Activated naive CD4-positive, alpha-beta T cell treated with anti-CD3 and anti-CD28 coated beads, Interleukin-2, amount 10 ng/mL, durations not matched to agents 7 days and 5 days (primary cell): Measurements from ENCODE around the gene MRAS.

Experiments
- CTCF ChIA-PET: fragments of 350-600 bp; sonication (Branson Sonifier 250); formaldehyde crosslinking; loops from one replicate; lab custom pipeline; 2021; ENCODE audit warnings: antibody characterized with exemption; lab: Charles Lee
- DNase-seq: peaks from one replicate; pipeline ENCODE4 v3.0.0-alpha.2; 2020
- H3K27ac Mint-ChIP-seq: one replicate; pipeline ENCODE4 v1.8.0; 2021; ENCODE audit warnings: mild to moderate bottlenecking, moderate library complexity, mixed read lengths
- H3K27me3 Mint-ChIP-seq: one replicate; pipeline ENCODE4 v1.8.0; 2021; ENCODE audit warnings: mild to moderate bottlenecking, mixed read lengths
- H3K36me3 Mint-ChIP-seq: one replicate; pipeline ENCODE4 v1.8.0; 2021; ENCODE audit warnings: mixed read lengths
- H3K4me1 Mint-ChIP-seq: one replicate; pipeline ENCODE4 v1.8.0; 2021; ENCODE audit warnings: mixed read lengths
- H3K4me3 Mint-ChIP-seq: one replicate; pipeline ENCODE4 v1.8.0; 2021; ENCODE audit warnings: mild to moderate bottlenecking, moderate library complexity, mixed read lengths
- H3K9me3 Mint-ChIP-seq: one replicate; pipeline ENCODE4 v1.8.0; 2021; ENCODE audit warnings: mixed read lengths

The MRAS gene

DNA sequence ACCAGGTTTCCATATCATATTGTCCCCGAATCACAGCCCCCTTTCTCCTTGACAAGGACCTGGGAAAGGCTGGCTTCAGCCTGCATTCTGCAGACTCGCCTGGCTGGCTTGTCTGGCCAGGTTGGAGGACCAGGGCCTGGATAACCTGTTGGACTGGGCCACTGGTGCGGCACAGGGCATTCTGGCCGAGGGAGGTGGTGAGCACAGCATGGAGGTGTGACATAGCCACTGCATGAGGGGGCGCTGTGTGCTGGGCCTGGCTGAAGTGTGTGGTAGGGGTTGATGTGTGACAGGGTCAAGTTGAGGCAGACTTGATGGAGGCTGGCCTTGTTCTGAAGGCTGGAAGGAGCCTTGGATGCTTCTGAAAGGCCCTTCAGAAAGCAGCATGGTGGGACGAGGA is 88.9 kb downstream of the MRAS start:
- H3K4me1 Mint-ChIP-seq: peaks cover 18% of the 10 kb centered on the region
- DNase-seq: no peak
- H3K27me3 Mint-ChIP-seq: peaks cover 76% of the 10 kb centered on the region
- no peak overlapping the region for H3K27ac Mint-ChIP-seq
- H3K9me3 Mint-ChIP-seq: no peaks in the 10 kb centered on the region
- CTCF ChIA-PET: no interaction called here
- no peaks in the 10 kb centered on the region for H3K36me3 Mint-ChIP-seq
- no peak overlapping the region for H3K4me3 Mint-ChIP-seq

DNA sequence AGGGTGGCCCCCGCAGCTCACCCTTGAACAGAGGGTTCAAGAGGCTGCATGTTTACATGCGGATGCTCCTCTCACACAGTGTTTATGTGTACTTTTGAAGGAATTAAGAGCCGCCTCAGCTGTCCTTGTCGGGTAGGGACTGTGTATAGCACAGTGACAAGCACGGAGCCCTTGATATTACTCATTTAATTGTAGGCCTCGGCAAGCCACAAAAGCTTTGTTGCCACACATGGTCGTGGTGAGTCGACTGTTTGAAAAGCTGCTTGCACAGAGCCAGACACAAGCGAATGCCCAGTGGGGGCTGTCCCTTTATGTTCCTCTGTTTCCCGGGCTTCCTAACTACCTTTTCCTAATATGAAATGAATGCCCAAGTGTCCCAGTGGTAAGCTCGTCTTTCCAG is 90.5 kb downstream of the MRAS start:
- peaks cover 10% of the 10 kb centered on the region for H3K4me1 Mint-ChIP-seq
- peaks cover 64% of the 10 kb centered on the region for H3K27me3 Mint-ChIP-seq
- CTCF ChIA-PET: interaction anchor here (0.6 kb wide), 1 partner anchor 20 kb away, joined by 3 read pairs; no protein-coding TSS in a partner anchor
- H3K27ac Mint-ChIP-seq: no peak overlapping the region
- H3K36me3 Mint-ChIP-seq: no peaks in the 10 kb centered on the region
- DNase-seq: no peak
- H3K4me3 Mint-ChIP-seq: no peak overlapping the region
- no peaks in the 10 kb centered on the region for H3K9me3 Mint-ChIP-seq

DNA sequence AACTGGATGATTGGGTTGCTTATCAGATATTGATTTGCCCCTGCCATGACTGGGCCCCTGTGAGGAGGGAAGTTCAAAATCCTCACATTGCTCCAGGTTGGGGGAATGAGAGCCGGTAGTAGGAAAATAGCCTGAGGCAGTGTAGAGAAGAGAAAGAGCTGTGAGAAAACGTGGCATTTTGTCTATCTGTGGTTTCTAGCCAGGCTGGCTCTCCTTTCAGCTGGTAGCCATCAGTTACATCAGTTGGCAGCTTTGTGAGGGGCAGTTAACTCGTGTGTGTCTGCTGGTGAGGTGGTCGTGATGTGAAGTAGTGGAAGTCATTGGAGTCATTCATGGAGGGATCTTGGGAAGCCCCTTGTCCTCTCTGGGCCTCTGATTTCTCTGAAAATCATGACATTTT is 91.3 kb downstream of the MRAS start:
- DNase-seq: no peak
- Mint-ChIP-seq H3K27ac (no peak overlapping the region), H3K9me3 (no peaks in the 10 kb centered on the region), H3K36me3 (no peaks in the 10 kb centered on the region), H3K4me3 (no peak overlapping the region), H3K4me1 (peaks cover 6% of the 10 kb centered on the region), H3K27me3 (peaks cover 58% of the 10 kb centered on the region)
- CTCF ChIA-PET: interaction anchor here (1.2 kb wide), 1 partner anchor 10 kb away, joined by 4 read pairs; no protein-coding TSS in a partner anchor

DNA sequence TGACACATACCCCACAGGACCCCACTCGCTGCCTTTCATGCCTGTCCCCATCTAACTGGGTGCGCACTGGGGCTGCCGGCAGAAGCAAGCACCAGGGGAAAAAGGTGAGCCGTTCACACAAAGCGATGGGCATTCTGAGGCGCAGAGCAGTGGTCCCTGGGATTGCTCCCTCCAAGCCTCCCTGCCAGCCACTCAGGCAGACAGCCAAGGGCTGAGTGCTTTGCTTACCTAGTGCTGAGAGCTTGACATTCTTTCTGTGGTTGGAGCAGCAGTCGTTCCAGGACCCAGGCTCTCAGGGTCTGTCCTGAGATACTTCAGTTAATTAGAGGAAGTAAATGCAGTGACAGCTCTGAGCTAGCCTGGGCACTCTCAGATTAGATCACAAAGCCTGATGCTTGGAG is 91.7 kb downstream of the MRAS start:
- peaks cover 57% of the 10 kb centered on the region for H3K27me3 Mint-ChIP-seq
- H3K4me1 Mint-ChIP-seq: peaks cover 4% of the 10 kb centered on the region
- H3K36me3 Mint-ChIP-seq: no peaks in the 10 kb centered on the region

DNA sequence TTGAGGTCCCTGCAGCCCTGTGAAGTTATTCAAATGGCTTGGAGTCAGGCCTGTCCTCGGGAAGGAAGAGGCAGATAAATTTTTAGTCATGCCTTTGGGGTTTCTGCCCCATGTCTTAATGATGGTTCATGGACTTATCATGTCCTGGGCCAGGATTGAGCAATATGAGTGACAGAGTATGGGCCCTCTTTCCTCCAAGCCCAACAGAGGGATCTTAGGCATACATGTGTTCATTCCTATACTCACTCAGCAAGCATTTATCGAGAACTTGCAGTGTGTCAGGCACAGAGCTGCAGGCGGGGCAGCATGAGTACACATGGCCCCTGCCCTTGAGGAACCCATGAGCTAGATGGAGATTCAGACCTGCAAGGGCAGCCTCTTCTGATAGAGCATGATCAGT is 92.2 kb downstream of the MRAS start:
- H3K27me3 Mint-ChIP-seq: peaks cover 55% of the 10 kb centered on the region
- no peak overlapping the region for H3K4me3 Mint-ChIP-seq
- DNase-seq: no peak
- no peaks in the 10 kb centered on the region for H3K36me3 Mint-ChIP-seq
- H3K9me3 Mint-ChIP-seq: no peaks in the 10 kb centered on the region
- CTCF ChIA-PET: no interaction called here
- no peak overlapping the region for H3K27ac Mint-ChIP-seq
- H3K4me1 Mint-ChIP-seq: peaks cover 2% of the 10 kb centered on the region

More for the DNA sequence above, 91.7 kb downstream of the MRAS start:
- DNase-seq: no peak
- H3K27ac Mint-ChIP-seq: no peak overlapping the region
- H3K9me3 Mint-ChIP-seq: no peaks in the 10 kb centered on the region
- no peak overlapping the region for H3K4me3 Mint-ChIP-seq
- CTCF ChIA-PET: interaction anchor here (1.2 kb wide), 1 partner anchor 10 kb away, joined by 4 read pairs; no protein-coding TSS in a partner anchor

DNA sequence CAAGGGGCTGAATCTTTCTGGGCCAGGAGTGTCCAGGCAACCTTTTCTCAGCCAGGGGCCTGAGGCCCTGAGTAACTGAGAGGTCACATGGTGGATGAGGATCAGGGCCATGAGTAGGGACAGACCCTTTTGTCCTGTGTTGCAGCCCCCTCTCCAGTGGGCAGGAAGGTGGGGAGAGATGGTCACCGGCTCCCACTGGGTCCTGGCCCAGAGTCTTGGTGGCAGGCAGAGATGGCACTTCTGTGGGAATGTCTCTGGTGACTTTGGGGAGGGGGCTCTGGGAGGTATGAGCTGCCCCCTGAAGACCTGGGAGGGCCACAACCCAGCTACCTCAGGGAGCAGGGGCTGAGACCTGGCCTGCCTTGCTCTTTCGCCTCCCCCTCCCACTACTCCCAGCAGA is 92.9 kb downstream of the MRAS start:
- H3K27me3 Mint-ChIP-seq: peaks cover 49% of the 10 kb centered on the region
- no peaks in the 10 kb centered on the region for H3K36me3 Mint-ChIP-seq
- no peak overlapping the region for H3K4me3 Mint-ChIP-seq
- H3K9me3 Mint-ChIP-seq: no peaks in the 10 kb centered on the region
- no peaks in the 10 kb centered on the region for H3K4me1 Mint-ChIP-seq
- DNase-seq: no peak
- CTCF ChIA-PET: interaction anchor here (0.6 kb wide), 1 partner anchor 94 kb away, joined by 3 read pairs; no protein-coding TSS in a partner anchor
- no peak overlapping the region for H3K27ac Mint-ChIP-seq

DNA sequence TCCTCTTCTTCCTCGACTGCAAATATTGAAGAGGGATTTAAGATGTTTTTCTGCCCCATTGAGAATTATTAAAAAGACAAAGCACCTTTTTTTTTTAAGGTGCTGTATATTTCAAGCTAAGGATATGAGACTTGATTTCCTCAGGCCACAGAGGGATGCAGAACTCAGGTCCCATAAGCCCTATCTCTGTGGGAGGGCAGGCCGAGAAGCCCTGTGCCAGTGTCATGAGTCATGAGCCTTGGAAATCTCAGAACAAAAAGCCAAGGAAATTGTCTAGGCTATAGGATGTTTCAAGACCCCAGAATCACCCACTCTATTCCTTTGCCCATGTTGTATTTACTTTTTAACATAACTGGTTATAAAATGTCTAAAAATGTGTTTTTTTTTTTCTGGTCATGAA is 93.4 kb downstream of the MRAS start:
- Mint-ChIP-seq H3K27me3 (peaks cover 47% of the 10 kb centered on the region), H3K27ac (no peak overlapping the region), H3K9me3 (no peaks in the 10 kb centered on the region), H3K4me3 (no peak overlapping the region), H3K36me3 (no peaks in the 10 kb centered on the region), H3K4me1 (no peaks in the 10 kb centered on the region)
- DNase-seq: no peak
- CTCF ChIA-PET: interaction anchor here (0.6 kb wide), 1 partner anchor 95 kb away, joined by 3 read pairs; no protein-coding TSS in a partner anchor

DNA sequence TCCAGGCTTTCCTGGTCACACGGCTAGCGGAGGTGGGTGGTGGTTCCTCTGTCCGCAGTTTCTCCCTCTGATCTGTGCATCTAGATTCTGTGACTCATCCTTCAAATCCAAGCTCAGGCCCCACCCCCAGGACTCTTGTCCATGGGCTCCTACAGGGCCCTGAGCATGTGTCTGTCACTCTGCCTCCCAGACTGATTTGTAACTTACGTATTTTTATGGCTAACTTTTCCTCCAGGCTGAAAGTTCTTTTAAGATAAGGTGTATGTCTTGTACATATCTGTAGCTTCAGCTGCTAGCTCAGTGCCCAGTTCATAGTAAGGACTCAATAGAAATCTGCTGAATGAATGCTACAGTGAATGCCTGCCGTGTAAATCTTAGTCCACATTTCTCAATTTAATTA is 94.1 kb downstream of the MRAS start:
- Mint-ChIP-seq H3K9me3 (no peaks in the 10 kb centered on the region), H3K36me3 (no peaks in the 10 kb centered on the region), H3K4me1 (no peaks in the 10 kb centered on the region), H3K27ac (no peak overlapping the region), H3K4me3 (no peak overlapping the region), H3K27me3 (peaks cover 40% of the 10 kb centered on the region)
- no peak for DNase-seq
- CTCF ChIA-PET: interaction anchor here (0.9 kb wide), 1 partner anchor 25 kb away, joined by 3 read pairs; no protein-coding TSS in a partner anchor

DNA sequence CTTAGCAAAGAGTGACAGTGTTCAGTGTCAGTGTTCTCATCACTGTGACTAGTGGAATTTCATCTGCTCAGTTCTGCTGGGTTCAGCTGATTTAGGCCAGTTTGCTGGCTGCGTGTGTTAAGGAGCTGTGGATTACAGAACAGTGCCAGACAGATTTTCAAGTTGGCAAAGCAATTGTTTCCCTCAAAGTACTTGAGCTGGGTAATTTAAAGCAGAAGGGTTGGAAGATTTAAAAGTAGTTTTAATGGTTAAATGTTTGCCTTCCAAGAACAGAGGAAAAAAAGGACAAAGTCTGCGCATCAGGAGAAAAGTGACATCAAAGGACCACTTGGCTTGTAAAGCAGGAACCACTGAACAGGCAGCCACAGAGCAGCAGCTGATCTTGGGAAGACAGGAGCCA is 94.7 kb downstream of the MRAS start:
- Mint-ChIP-seq H3K36me3 (no peaks in the 10 kb centered on the region), H3K9me3 (no peaks in the 10 kb centered on the region), H3K27ac (no peak overlapping the region), H3K27me3 (peaks cover 34% of the 10 kb centered on the region), H3K4me1 (no peaks in the 10 kb centered on the region), H3K4me3 (no peak overlapping the region)
- CTCF ChIA-PET: interaction anchor here (0.9 kb wide), 1 partner anchor 26 kb away, joined by 3 read pairs; no protein-coding TSS in a partner anchor
- DNase-seq: no peak

DNA sequence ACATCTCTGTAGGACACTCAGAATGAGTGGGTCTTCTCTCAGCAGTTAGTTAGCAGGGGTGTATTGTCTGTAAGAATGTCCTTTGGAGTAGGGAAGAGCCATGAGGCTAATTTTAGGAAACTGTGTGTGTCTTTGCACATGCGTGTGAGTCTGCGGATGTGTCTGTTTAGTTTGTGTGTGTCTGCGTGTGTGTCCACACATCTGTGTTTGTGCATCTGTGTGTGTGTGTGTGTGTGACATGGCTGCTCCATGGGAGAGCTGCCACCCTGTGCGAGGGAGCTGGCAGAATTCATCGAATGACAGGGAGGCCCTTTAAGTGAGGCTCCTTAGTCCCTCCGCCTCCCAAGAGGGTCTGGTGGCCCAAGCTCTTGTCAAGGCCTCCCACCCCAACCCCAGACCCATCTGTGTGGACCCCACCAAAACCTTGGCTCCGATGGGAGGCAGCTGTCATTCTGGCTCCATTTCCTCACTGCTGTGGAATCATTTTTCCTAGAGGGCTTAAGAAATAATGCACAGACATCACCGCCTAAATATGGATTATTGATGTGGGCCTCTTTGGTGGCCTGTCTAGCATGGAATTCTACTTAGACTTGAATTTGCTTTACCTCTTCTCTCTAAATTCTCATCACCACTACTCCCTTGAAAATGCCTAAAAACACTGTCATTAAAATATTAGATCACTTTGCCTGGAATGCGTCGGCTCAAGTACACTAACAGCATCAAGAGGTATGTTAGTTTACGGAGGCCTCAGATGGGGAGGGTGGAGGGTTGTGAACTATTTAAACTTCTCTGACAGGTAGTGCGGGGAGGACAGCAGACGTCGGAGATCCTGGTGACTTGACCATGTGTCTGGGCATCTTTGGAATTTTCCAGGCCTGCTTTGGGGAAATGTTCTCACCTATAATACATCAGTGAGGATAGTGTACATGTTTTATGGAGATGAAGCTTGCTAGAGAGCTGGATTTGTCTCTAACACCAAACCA is 95.4 kb downstream of the MRAS start:
- no peaks in the 10 kb centered on the region for H3K36me3 Mint-ChIP-seq
- no peaks in the 10 kb centered on the region for H3K4me1 Mint-ChIP-seq
- peaks cover 27% of the 10 kb centered on the region for H3K27me3 Mint-ChIP-seq
- CTCF ChIA-PET: no interaction called here
- no peak overlapping the region for H3K4me3 Mint-ChIP-seq
- H3K9me3 Mint-ChIP-seq: no peaks in the 10 kb centered on the region
- DNase-seq: no peak
- no peak overlapping the region for H3K27ac Mint-ChIP-seq

DNA sequence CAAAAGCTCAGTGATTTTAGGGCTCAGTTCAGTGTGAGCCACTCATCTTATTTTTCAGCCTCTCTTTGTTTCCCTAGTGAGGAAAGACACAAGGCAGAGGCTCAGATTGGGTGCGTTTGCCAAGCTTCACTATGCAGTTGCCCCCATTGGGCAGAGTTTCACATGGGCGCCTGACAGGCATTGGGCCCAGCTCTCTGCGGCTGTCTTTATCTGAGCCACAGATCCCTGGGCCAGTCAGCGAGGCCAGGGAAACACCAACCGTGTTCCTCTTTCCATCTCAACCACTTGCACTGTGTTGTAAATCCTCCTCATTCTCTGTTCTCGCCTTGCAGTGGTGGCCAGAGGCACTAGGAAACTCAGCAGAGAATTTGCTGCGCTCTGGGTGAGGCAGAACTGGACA is 96.9 kb downstream of the MRAS start:
- no peaks in the 10 kb centered on the region for H3K9me3 Mint-ChIP-seq
- no peaks in the 10 kb centered on the region for H3K36me3 Mint-ChIP-seq
- no peak overlapping the region for H3K4me3 Mint-ChIP-seq
- H3K27me3 Mint-ChIP-seq: peaks cover 20% of the 10 kb centered on the region
- no peak overlapping the region for H3K27ac Mint-ChIP-seq
- CTCF ChIA-PET: no interaction called here
- no peaks in the 10 kb centered on the region for H3K4me1 Mint-ChIP-seq
- no peak for DNase-seq

DNA sequence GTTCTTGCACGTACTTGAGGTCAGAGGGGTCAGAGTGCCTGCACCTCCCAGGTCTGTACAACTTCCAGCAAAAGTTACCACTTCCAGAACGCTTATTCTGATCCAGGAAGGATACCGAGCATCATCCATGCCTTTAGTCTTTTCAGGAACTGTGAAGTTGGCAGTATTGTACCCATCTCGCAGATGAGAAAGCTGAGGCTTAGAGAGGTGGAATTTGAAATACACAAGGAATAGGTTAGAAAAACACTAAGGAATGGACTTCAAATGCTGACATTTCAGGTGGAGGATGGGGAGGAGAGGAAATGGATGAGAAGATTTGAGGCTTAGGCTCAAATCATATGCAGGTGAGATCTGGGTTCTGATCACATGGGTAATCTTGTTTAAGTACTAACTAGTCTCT is 97.3 kb downstream of the MRAS start:
- DNase-seq: no peak
- H3K4me1 Mint-ChIP-seq: no peaks in the 10 kb centered on the region
- H3K36me3 Mint-ChIP-seq: no peaks in the 10 kb centered on the region
- CTCF ChIA-PET: no interaction called here
- H3K27me3 Mint-ChIP-seq: peaks cover 20% of the 10 kb centered on the region
- no peak overlapping the region for H3K4me3 Mint-ChIP-seq
- H3K9me3 Mint-ChIP-seq: no peaks in the 10 kb centered on the region
- H3K27ac Mint-ChIP-seq: no peak overlapping the region

DNA sequence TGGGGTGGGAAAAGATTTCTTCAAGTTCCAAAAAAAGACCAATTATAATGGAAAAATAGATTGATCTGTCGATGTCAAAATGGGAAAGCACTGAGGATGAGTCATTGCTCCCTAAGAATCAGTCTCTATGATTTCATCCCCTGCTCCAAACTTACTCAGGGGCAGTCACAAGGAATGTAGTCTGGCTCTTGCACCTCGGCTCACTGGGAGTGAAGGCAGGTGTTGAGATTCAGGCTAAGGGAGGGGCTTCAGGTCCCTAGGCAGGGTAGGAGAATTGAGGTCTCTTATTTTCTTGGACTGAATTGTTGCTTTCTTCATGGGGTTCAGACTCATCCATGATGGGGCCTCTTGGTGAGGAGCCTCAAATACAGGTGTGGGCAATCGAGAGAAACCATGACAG is 100.3 kb downstream of the MRAS start:
- H3K9me3 Mint-ChIP-seq: no peaks in the 10 kb centered on the region
- DNase-seq: no peak
- no peak overlapping the region for H3K4me3 Mint-ChIP-seq
- peaks cover 15% of the 10 kb centered on the region for H3K27me3 Mint-ChIP-seq
- no peaks in the 10 kb centered on the region for H3K36me3 Mint-ChIP-seq
- no peaks in the 10 kb centered on the region for H3K4me1 Mint-ChIP-seq
- H3K27ac Mint-ChIP-seq: no peak overlapping the region
- CTCF ChIA-PET: interaction anchor here (1.2 kb wide), 1 partner anchor 31 kb away, joined by 3 read pairs; no protein-coding TSS in a partner anchor

DNA sequence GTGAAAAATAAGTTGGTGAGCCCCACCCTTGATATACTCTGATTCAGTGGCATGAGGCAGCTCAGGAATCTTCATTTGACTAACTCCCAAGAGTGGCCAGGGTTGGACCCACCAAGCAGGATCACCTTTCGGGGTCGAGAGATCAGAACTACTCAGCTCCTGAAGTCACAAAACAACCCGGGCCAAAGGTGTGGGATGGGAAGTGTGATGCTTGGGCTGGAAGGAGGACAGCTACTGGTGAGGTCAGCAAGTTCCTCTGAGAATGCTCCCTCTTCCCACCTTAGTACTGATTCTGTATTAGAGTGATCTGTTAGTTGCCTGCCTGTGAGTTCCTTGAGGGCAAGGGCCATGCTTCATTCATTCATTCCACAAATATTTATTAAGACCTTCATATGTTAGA is 101.1 kb downstream of the MRAS start:
- Mint-ChIP-seq H3K4me1 (no peaks in the 10 kb centered on the region), H3K36me3 (no peaks in the 10 kb centered on the region), H3K27me3 (peaks cover 15% of the 10 kb centered on the region), H3K27ac (no peak overlapping the region), H3K9me3 (no peaks in the 10 kb centered on the region), H3K4me3 (no peak overlapping the region)
- no peak for DNase-seq
- CTCF ChIA-PET: interaction anchor here (1.5 kb wide), 1 partner anchor 10 kb away, joined by 4 read pairs; no protein-coding TSS in a partner anchor
